Measurements from ENCODE around the gene PNPLA4.

- TF ChIP-seq POLR2A (IDR thresholded peaks at IDR 0.05; ENCODE audit: low read depth, low read length) (no peak), CTCF (IDR thresholded peaks at IDR 0.05; ENCODE audit: extremely low read depth in 1 of 2, insufficient read depth in 1 of 2, low read depth in 1 of 2, low read length in 2 of 2) (no peak), MAX (IDR thresholded peaks at IDR 0.05; ENCODE audit: insufficient read depth, insufficient read length) (no peak), JUN (IDR thresholded peaks at IDR 0.05; ENCODE audit: borderline replicate concordance, insufficient read depth, insufficient read length, low read depth) (no peak), MYC (IDR thresholded peaks at IDR 0.05; ENCODE audit: low read depth, low read length) (no peak)
These were observed 75.0 kb downstream of the PNPLA4 start for GRCh38 chrX:7852166-7852565.

All from endothelial cell of umbilical vein (primary cell).